GM18868 (cell line): Measurements from ENCODE around the gene DAPK2.

Experiments
- ATAC-seq: cut with Tn5 transposase; IDR thresholded peaks from one replicate; pipeline ENCODE4 v1.9.1; 2021; ENCODE audit warnings: mild to moderate bottlenecking, moderate library complexity; ENCODE audit not compliant: unreplicated experiment

The DAPK2 gene

DNA sequence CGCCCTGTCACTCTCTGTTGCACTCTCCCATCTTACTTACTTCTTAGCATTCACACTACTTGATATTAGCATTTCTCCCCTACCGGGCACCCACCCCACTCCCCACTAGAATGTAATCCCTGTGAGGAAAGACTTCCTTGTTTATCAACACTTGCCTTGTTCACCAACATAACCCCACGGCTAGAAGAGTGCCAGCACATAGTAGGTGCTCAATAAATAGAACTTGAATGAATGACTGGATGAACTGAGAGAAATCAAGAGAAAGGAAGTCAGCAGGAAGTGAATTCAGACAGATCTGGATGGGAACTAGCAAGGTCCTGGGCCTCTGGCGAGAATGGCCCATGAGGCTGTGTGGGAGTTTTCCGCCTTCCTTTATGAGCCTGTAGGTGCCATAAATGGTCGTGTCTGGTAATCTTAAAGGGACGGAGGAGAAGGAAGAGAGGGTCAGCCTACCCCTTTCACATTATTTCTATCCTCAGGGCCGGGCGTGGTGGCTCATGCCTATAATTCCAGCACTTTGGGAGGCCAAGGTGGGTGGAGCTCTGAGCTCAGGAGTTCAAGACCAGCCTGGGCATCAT is 170.1 kb downstream of the DAPK2 start:
- no peak for ATAC-seq

DNA sequence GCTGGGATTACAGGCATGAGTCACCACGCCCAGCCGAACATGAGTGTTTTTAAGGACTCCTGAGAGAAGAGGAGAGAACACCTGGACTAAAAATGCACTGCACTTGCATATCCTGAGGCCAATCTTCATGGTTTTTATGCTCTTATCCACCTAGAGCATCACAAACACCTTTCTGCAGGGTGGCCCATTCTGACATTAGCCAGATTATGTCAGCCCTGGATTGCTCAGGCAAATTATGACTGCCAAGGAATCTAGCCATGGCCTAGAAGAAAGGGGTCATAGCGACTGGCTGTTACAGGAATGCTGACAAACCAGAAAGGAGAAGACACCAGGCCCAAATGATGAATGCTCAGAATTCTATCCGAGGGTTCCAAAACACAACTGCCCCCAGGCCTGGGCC is 171.7 kb downstream of the DAPK2 start:
- ATAC-seq, result no peak

DNA sequence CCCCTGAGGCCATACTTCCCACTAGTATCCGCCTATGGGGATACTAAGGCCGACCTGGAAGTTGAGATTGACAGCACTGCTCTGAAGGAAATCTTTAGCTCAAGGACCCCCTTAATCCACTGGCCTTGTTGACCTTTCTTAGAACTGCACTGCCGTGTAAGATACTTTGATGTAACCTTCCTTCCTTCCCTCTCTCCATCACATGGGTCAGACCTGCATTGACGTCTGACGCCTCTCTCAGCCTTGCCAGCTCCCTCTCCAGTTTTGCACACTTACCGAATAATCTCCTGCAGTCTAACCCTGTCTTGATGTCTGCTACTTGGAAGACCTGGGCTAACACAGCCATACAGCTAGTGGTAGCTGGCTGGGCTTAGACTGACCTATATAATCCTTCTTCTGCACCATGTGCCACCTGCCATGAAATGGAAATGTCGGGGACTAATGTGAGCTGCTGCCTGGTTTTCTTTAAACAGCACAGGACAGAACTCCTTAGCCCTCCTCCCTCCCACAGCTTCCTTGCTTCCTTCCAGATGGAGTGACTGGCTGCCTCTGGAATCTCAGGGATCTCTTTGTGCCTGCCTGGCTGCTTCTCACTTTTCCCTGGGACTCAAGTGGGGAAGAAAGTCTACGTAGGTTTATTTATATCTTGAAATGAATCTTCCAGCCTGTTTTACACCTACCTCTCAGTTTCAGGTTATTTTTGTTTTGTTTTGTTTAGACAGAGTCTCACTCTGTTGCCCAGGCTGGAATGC is 173.3 kb downstream of the DAPK2 start:
- ATAC-seq, result no peak

DNA sequence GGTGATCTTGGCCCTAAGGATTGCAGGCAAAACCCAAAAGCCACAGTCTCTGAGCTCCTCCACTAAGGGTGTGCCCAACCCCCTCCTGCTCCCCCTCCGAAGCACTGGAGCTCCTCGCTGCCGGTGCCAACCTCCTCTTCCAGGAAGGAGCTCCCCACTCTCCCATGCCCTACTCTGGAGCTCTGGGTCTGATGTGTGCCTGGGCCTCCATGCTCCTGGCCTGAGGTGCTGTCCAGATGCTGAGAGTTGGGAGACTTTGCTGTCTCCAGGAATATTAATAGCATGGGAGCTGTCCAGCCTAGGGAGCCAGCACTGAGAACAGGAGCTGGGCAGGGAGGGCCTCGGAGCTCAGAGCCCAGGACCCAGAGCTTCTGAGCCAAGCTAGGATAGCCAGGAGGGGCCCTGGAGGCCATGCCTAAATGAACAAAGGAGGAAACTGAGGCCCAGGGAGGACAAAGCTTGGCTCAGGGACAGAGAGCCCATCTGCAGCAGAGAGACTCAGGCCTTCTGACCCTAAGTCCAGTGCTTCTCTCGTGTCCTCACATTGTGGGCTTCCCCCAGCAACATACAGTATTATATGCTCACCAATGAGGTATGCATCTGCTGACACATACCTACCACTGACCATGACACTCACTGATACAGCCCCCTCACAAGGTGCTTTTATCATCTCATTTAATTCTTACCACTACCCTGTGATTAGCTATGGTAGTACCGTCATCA is 175.6 kb downstream of the DAPK2 start:
- ATAC-seq, result no peak

DNA sequence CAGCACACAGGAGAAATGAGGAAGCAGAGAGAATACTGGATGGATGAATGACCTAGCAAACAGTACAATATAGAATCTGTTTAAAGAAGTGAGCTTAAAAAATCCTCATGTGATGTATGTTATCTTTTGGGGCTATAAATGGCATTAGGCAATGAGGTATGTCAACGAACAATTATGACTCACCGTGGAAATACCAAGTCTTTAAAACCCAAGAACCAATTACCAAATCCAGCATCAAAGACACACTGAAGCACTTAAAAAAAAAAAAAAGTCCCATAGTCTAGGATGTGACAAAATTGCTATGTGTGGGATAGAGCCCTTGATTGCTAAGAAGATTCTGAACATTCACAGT is 176.3 kb downstream of the DAPK2 start:
- peak; percentile 79 for ATAC-seq

DNA sequence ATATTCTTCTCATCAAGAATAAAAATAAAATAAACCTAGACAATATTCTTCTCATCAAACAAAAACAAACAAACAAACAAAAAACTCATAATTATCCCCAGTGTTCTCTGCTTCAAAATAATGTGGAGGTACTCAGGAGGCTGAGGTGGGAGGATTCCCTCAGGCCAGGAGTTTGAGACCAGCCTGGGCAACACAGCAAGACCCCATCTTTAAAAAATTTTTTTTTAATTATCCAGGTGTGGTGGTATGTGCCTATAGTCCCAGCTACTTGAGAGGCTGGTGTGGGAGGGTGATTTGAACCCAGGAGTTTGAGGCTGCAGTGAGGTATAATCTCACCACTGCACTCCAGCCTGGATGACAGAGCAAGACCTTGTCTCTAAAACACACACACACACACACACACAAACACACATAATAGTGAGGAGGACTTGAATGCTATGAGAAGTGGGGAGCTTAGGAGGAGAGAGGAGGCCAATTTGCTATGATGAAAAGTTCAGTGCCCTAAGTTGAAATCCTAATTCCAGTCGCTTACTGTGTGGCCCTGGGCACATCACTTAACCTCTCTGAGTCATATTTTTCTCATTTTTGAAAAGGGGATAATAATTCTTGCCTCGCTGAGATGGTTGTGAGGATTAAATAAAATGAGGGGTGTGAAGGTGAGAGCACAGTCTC is 176.8 kb downstream of the DAPK2 start:
- no peak for ATAC-seq

DNA sequence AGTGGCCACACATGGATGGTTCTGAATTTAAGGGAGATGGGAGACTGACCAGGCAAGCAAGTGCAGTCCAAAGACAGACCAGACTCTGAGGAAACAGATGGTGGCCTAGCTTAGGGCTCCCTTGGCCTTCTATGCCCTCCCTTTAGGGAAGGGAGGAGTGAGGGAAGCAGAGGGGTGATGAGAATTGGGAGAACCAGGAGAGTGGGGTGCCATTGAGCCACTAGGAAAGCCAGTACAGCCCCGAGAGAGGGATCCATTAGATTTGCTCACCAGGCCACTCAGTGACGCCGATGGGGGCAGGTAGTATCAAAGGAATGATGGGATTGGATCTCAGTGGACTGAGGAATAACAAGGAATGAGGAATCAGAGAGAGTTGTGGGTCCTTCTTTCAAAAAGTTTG is 182.1 kb downstream of the DAPK2 start:
- ATAC-seq, result no peak

DNA sequence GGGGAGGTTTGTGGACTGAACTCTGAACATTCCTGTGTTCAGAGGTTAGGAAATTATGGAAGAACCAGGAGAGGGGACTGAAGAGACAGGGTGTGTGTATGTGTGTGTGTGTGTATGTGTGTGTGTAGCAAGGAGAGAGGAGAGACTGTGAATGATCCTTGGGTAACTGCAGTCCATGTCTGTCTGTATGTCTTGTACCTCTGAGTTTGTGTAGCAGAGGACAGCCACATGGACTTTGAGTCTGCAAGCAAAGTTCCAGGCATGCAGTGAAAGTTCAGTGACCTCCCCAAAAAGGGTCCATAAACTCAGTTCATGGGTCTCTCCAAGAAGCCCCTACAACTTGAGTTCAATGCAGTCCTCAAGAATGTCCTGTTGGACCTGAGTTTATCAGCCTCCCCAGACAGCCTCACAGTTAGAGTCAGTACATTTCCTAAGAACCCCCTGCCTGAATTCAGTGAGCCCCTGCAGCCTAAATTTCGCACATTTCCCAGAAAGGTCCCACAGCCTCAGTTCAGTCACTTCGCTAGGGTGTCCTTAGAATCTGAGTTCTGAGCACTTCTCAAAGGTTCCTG is 184.3 kb downstream of the DAPK2 start:
- no peak for ATAC-seq

DNA sequence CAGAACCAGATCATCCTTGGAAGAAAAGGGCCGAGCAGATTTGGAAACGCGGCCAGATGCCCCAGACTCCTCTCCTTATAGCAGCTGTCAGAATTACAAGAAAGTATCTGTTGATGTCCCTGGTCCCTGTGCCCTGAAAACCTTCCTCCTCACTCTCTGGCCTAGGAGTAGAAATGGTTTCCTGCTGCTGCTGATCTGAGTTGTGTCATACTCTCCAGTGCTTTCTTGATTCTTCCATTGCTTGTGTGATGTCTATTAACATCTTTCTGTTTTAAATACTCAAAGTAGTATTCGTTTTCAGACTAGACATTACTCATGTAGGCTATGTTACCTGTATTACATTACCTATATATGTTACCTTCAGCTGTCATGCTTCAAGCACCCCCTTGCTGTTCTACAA is 185.7 kb downstream of the DAPK2 start:
- ATAC-seq, result no peak

DNA sequence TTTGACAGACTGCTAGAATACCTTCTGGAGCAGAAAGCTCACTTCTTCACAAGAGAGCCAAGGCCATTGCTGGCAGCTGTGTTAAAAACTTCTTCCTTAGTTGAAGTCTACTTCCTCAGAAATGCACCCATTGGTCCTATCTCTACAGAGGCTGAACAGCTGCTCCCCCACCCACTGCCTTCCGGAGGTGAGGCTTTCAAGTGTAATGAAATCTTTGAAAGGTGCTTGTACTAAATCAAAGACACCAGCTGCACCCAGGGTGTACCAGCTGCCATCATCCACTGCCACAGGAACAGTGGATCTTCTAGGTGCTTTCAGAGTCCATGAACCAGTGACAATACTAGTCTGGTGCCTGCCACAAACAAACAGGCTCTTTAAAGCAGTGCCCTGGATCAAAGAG is 186.1 kb downstream of the DAPK2 start:
- no peak for ATAC-seq

DNA sequence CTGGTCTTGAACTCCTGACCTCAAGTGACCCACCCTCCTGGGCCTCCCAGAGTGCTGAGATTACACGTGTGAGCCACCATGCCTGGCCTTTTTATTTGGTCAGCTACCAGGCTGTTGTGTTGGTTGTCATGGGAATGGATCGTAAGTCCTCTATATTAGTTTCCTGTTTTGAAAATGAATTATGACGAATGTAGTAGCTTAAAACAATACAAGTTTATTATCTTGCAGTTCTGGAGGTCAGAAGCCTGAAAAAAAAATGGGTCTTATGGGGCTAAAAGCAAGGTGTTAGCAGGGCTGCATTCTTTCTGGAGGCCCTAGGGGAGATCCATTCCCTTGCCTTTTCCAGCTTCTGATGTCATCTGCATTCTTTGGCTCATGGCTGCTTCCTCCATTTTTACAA is 187.4 kb downstream of the DAPK2 start:
- no peak for ATAC-seq

DNA sequence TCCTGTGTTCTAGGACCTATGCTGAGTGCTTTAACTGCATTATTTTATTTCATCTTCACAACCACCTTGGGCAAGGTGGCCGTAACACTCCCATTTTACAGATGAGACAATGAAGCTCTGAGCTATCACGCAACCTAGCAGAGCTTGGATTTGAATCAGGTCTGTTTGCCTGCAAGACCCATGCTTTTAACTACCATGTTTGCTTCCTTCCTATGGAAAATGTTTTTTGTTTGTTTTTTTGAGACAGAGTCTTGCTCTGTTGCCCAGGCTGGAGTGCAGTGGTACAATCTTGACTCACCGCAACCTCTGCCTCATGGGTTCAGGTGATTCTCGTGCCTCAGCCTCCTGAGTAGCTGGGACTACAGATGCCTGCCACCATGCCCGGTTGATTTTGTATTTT is 187.8 kb downstream of the DAPK2 start:
- ATAC-seq, result no peak

DNA sequence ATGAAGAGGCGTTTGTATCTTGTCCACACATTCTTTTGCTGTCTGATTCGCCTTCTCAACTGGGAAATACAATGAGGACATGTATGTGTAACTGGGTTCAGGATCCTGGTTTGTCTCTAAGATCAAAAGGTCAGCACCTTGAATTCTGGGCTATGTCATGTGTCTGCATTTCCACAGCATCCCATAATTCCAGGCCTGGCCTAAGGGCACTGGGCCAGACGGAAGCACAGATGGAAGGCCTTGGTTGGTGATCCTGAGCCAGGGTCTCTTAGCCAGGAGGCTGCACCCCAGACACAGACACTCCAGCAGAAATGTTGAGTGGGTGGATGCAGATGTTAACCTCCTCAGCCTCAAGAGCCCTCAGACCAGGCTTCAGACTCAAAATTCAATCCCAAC is 188.8 kb downstream of the DAPK2 start:
- no peak for ATAC-seq
